Lower leg skin (tissue), 4 donors: ENCODE results near the gene MYL7. TPM values are rescaled to one million over a fixed set of nuclear protein-coding genes. Genes with fewer than 3 reads are reported as not detected.
"Not testable (repeated sequence)": the region's sequence is repeated elsewhere in the genome, so short reads cannot be mapped to it uniquely, and the experiment has no call there.

Source experiments
- DNase-seq, 2 donors: peaks; one replicate each; pipeline ENCODE4 v3.0.0-alpha.2; 2019; ENCODE audit warnings: low spot score in 2 of 2
- H3K4me3 ChIP-seq: fragments of 200-600 bp; sonication (generic); 2 replicates; pipeline ENCODE4 v1.5.1; 2017; ENCODE audit warnings: mild to moderate bottlenecking, low read depth; ENCODE audit not compliant: poor library complexity, severe bottlenecking
- POLR2A ChIP-seq, 2 donors: fragments of 450-650 bp; IDR thresholded peaks; one replicate each; pipeline ENCODE4 v1.6.1; 2016 to 2017; ENCODE audit warnings: antibody characterized with exemption in 2 of 2, mild to moderate bottlenecking in 1 of 2, moderate library complexity in 1 of 2
- WGBS, 2 donors: methylation state at CpG; one replicate each; pipeline ENCODE4 v1.1.5; 2018; 5-methylcytosine and 5-hydroxymethylcytosine counted together
- intact Hi-C: fragments of 100-400 bp; cut with DNase I; formaldehyde crosslinking; loops from one replicate; pipeline ENCODE4 v1.15.0; 2023; ENCODE audit warnings: low total_unique reads
- total RNA-seq, 4 donors: library from RNA; depleted of rRNA; stranded (reverse); fragments of >200 nt; gene quantifications; one replicate each; pipeline ENCODE4 v1.1.0, GENCODE V29; 2016
- TF ChIP-seq, protein P1 (sequence below), 3 donors: fragments of 450-650 bp; IDR thresholded peaks; one replicate each; pipeline ENCODE4 v1.5.1; 2016; ENCODE audit warnings: antibody characterized with exemption in 3 of 3, mild to moderate bottlenecking in 3 of 3, moderate library complexity in 2 of 3

Gene MYL7
- total RNA-seq, 4 donors from 2014 or later = not detected

GRCh38 chr7:44173911-44174693 is 33.0 kb upstream of the MYL7 start:
- no peak overlapping the region for H3K4me3 ChIP-seq
- peak in 1 of 2 donors; percentile 60 for DNase-seq
- 46 to 68% methylated on average over 3 of the region's 3 CpGs for WGBS, 2 donors
- intact Hi-C loops = no loop called here
- no peak for TF ChIP-seq POLR2A (IDR thresholded peaks at IDR 0.05)
- TF ChIP-seq, protein P1, sequence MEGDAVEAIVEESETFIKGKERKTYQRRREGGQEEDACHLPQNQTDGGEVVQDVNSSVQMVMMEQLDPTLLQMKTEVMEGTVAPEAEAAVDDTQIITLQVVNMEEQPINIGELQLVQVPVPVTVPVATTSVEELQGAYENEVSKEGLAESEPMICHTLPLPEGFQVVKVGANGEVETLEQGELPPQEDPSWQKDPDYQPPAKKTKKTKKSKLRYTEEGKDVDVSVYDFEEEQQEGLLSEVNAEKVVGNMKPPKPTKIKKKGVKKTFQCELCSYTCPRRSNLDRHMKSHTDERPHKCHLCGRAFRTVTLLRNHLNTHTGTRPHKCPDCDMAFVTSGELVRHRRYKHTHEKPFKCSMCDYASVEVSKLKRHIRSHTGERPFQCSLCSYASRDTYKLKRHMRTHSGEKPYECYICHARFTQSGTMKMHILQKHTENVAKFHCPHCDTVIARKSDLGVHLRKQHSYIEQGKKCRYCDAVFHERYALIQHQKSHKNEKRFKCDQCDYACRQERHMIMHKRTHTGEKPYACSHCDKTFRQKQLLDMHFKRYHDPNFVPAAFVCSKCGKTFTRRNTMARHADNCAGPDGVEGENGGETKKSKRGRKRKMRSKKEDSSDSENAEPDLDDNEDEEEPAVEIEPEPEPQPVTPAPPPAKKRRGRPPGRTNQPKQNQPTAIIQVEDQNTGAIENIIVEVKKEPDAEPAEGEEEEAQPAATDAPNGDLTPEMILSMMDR (IDR thresholded peaks at IDR 0.05) = no peak

DNA sequence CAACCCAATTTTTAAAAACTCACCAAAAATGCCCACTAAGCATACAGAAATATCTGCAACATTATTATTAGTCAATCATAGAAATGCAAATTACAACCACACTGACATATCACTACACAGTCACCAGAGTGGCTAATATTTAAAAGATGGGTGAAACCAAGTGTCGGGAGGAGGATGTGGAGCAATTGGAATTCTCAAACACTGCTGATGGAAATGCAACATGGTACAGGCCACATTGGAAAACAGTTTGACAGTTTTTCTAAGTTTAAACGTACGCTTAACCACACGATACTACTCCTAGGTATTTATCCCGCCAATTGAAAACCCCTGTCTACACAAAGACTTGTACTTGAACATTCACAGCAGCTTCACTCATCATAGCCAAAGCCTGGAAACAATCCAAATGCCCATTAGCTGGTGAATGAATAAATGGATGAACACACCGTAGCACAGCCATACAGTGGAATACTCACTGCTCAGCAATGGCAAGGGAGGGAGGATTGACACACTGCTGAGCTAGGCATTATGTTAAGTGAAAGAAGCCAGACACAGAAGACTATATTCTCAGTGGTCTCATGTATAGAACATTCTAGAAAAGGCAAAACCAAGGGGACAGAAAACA is 31.8 kb upstream of the MYL7 start:
- WGBS, 2 donors = 86 to 88% methylated on average over 6 of the region's 6 CpGs
- TF ChIP-seq, protein P1 (IDR thresholded peaks at IDR 0.05) = no peak
- intact Hi-C loops = no loop called here
- H3K4me3 ChIP-seq = no peak overlapping the region
- no peak for DNase-seq

DNA sequence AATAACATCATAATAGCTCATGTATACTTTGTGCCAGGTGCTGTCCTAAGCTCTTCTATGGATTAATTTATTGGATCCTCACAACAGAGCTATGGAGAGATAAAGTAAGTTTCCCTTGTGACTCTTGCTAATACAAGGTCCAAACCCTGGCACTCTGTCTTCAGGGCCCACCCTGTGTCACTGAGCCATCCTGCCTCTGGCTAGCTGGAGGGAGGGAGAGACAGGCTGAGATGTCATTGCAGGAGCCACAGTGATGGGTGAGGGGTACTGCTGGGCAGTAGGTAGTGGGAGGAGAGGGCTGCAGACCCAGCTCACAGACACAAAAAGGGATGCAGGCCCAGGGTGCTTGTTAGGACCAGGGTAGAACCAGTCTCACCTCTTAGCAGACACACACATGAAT is 31.2 kb upstream of the MYL7 start:
- DNase-seq = peak in 1 of 2 donors; percentile 40
- intact Hi-C loops = no loop called here
- TF ChIP-seq POLR2A (IDR thresholded peaks at IDR 0.05) = no peak
- TF ChIP-seq, protein P1 (IDR thresholded peaks at IDR 0.05) = no peak
- H3K4me3 ChIP-seq = no peak overlapping the region

- 89 to 93% methylated on average over 9 of the region's 9 CpGs for WGBS, 2 donors
- intact Hi-C loops, H3K4me3 ChIP-seq: not testable (repeated sequence)
- DNase-seq = peak in 1 of 2 donors; percentile 50
These were observed 30.8 kb upstream of the MYL7 start for GRCh38 chr7:44171901-44172300.

- TF ChIP-seq, protein P1 (IDR thresholded peaks at IDR 0.05) = no peak
- TF ChIP-seq POLR2A (IDR thresholded peaks at IDR 0.05) = no peak
- no peak overlapping the region for H3K4me3 ChIP-seq
- no peak for DNase-seq
- intact Hi-C loops = no loop called here
These were observed 26.8 kb upstream of the MYL7 start for GRCh38 chr7:44167920-44168319.

- 36 to 61% methylated on average over 1 of the region's 1 CpG for WGBS, 2 donors
- peak in 1 of 2 donors; percentile 15 for DNase-seq
- H3K4me3 ChIP-seq = no peak overlapping the region
- TF ChIP-seq POLR2A (IDR thresholded peaks at IDR 0.05) = no peak
- TF ChIP-seq, protein P1 (IDR thresholded peaks at IDR 0.05) = no peak
- intact Hi-C loops = no loop called here
These were observed 22.5 kb upstream of the MYL7 start for GRCh38 chr7:44163591-44163990.
